ENCODE results near the gene OXCT1. TPM values are rescaled to one million over a fixed set of nuclear protein-coding genes. Genes with fewer than 3 reads are reported as not detected.
A peak's percentile ranks its signal among the peaks of the same experiment; 100 is the strongest.

Gene OXCT1
- 20.5 TPM for total RNA-seq
- polyA plus RNA-seq (ENCODE audit: insufficient read depth, low read depth, low replicate concordance), result 42.7 TPM
- long read RNA-seq, donor 1, transcript OXCT1-201 (17 exons, 3,388 nt), result major isoform, 6 of 6 reads
- long read RNA-seq, donor 1, partial matches to known transcripts, result 0 of 6 reads
- long read RNA-seq, donor 1, other reads (novel, unspliced or antisense), result 0 of 6 reads
- long read RNA-seq, donor 2, transcript OXCT1-201 (17 exons, 3,388 nt), result major isoform, 7 of 8 reads
- long read RNA-seq, donor 2, partial matches to known transcripts, result 0 of 8 reads
- long read RNA-seq, donor 2, other reads (novel, unspliced or antisense), result 0 of 8 reads
- long read RNA-seq, donor 3, transcript OXCT1-201 (17 exons, 3,388 nt), result major isoform, 9 of 15 reads
- long read RNA-seq, donor 3, partial matches to known transcripts, result 0 of 15 reads
- long read RNA-seq, donor 3, other reads (novel, unspliced or antisense), result 0 of 15 reads
- long read RNA-seq, donor 4, transcript OXCT1-203 (5 exons, 596 nt), result major isoform, 9 of 15 reads
- long read RNA-seq, donor 4, transcript OXCT1-201 (17 exons, 3,388 nt), result minor isoform, 6 of 15 reads
- long read RNA-seq, donor 4, partial matches to known transcripts, result 0 of 15 reads
- long read RNA-seq, donor 4, other reads (novel, unspliced or antisense), result 0 of 15 reads
- long read RNA-seq, donor 5, result 0 reads
- long read RNA-seq, donor 6, transcript OXCT1-203 (5 exons, 596 nt), result minor isoform, 5 of 12 reads
- long read RNA-seq, donor 6, transcript OXCT1-201 (17 exons, 3,388 nt), result major isoform, 6 of 12 reads
- long read RNA-seq, donor 6, partial matches to known transcripts, result 0 of 12 reads
- long read RNA-seq, donor 6, other reads (novel, unspliced or antisense), result 0 of 12 reads
- long read RNA-seq, donor 7, transcript OXCT1-201 (17 exons, 3,388 nt), result major isoform, 28 of 36 reads
- long read RNA-seq, donor 7, partial matches to known transcripts, result 2 of 36 reads
- long read RNA-seq, donor 7, other reads (novel, unspliced or antisense), result 6 of 36 reads
- long read RNA-seq, donor 8, transcript OXCT1-201 (17 exons, 3,388 nt), result major isoform, 6 of 7 reads
- long read RNA-seq, donor 8, partial matches to known transcripts, result 0 of 7 reads
- long read RNA-seq, donor 8, other reads (novel, unspliced or antisense), result 0 of 7 reads
- long read RNA-seq, donor 9, partial matches to known transcripts, result 0 of 3 reads
- long read RNA-seq, donor 9, other reads (novel, unspliced or antisense), result 0 of 3 reads
- long read RNA-seq, donor 10, partial matches to known transcripts, result 0 of 9 reads
- long read RNA-seq, donor 10, other reads (novel, unspliced or antisense), result 0 of 9 reads

- intact Hi-C loops (cut with DNase I), result no loop called here
- Histone ChIP-seq H3K27me3 (ENCODE audit: control insufficient read depth, insufficient read depth, low read length) (no peaks in the 10 kb centered on the region), H3K9ac (ENCODE audit: low read length in 3 of 3) (peak within 1 kb of the TSS; percentile 14 to 81 (median 81)), H3K36me3 (ENCODE audit: control insufficient read depth in 2 of 3, insufficient read depth in 3 of 3, low read length in 3 of 3) (no peaks in the 10 kb centered on the region), H3K4me3 (ENCODE audit: low read length in 3 of 3) (peak within 1 kb of the TSS; percentile 52 to 83 (median 71)), H3K27ac (ENCODE audit: low read depth in 2 of 2, low read length in 2 of 2) (peak within 1 kb of the TSS; percentile 75 to 76), H3K4me1 (ENCODE audit: control insufficient read depth in 2 of 3, insufficient read depth in 2 of 3, low read depth in 1 of 3, low read length in 3 of 3) (peaks cover 5 to 7% (median 6%) of the 10 kb centered on the region in 3 donors), H3K9me3 (ENCODE audit: control insufficient read depth in 2 of 3, insufficient read depth in 1 of 3, low read length in 3 of 3) (no peaks in the 10 kb centered on the region)
- DNase-seq (peak; percentile 79 to 94 (median 89)), FAIRE-seq (no peak)
- TF ChIP-seq CTCF (IDR thresholded peaks at IDR 0.05; ENCODE audit: borderline replicate concordance, extremely low read depth, insufficient read depth), result no peak
Measured at GRCh38 chr5:41869724-41870626, at the start of gene OXCT1. Gene OXCT1 (minus strand): TSS chr5:41870425. CDS start chr5:41870358, 67 bp downstream.

- FAIRE-seq, result no peak
- Histone ChIP-seq H3K27ac (ENCODE audit: low read depth in 2 of 2, low read length in 2 of 2) (no peak overlapping the region), H3K9me3 (ENCODE audit: control insufficient read depth in 2 of 3, insufficient read depth in 1 of 3, low read length in 3 of 3) (no peaks in the 10 kb centered on the region), H3K27me3 (ENCODE audit: control insufficient read depth, insufficient read depth, low read length) (no peaks in the 10 kb centered on the region), H3K4me1 (ENCODE audit: control insufficient read depth in 2 of 3, insufficient read depth in 2 of 3, low read depth in 1 of 3, low read length in 3 of 3) (no peaks in the 10 kb centered on the region), H3K4me3 (ENCODE audit: low read length in 3 of 3) (no peak overlapping the region), H3K9ac (ENCODE audit: low read length in 3 of 3) (no peak overlapping the region), H3K36me3 (ENCODE audit: control insufficient read depth in 2 of 3, insufficient read depth in 3 of 3, low read length in 3 of 3) (peaks cover 7 to 20% (median 19%) of the 10 kb centered on the region in 3 donors)
- intact Hi-C loops (cut with DNase I), result no loop called here
- TF ChIP-seq CTCF (IDR thresholded peaks at IDR 0.05; ENCODE audit: borderline replicate concordance, extremely low read depth, insufficient read depth), result no peak
- DNase-seq, result no peak
Measured at GRCh38 chr5:41918105-41918504, 47.9 kb upstream of the OXCT1 start.
